Nephron progenitor cell (in vitro differentiated cells): ENCODE data around the gene HTATIP2.

Source experiments
- DNase-seq: peaks from one replicate; pipeline ENCODE4 v3.0.0; 2021
- H3K27ac Mint-ChIP-seq: 2 replicates; pipeline ENCODE4 v1.8.0; 2021; ENCODE audit warnings: mild to moderate bottlenecking, moderate library complexity, mixed read lengths
- H3K27me3 Mint-ChIP-seq: 2 replicates; pipeline ENCODE4 v1.8.0; 2021; ENCODE audit warnings: mild to moderate bottlenecking, low read depth, mixed read lengths; ENCODE audit not compliant: poor library complexity
- H3K36me3 Mint-ChIP-seq: 2 replicates; pipeline ENCODE4 v1.8.0; 2021; ENCODE audit warnings: low read depth, mixed read lengths
- H3K4me1 Mint-ChIP-seq: 2 replicates; pipeline ENCODE4 v1.8.0; 2021; ENCODE audit warnings: mixed read lengths
- H3K4me3 Mint-ChIP-seq: 2 replicates; pipeline ENCODE4 v1.8.0; 2021; ENCODE audit warnings: mild to moderate bottlenecking, moderate library complexity, mixed read lengths
- H3K9me3 Mint-ChIP-seq: 2 replicates; pipeline ENCODE4 v1.8.0; 2021; ENCODE audit warnings: mild to moderate bottlenecking, moderate library complexity, mixed read lengths
- TF ChIP-seq, protein P1 (sequence below): fragments of 200-600 bp; sonication (generic); IDR thresholded peaks from 2 replicates; pipeline ENCODE4 v1.5.0; 2021; ENCODE audit warnings: antibody characterized with exemption

The HTATIP2 gene

DNA sequence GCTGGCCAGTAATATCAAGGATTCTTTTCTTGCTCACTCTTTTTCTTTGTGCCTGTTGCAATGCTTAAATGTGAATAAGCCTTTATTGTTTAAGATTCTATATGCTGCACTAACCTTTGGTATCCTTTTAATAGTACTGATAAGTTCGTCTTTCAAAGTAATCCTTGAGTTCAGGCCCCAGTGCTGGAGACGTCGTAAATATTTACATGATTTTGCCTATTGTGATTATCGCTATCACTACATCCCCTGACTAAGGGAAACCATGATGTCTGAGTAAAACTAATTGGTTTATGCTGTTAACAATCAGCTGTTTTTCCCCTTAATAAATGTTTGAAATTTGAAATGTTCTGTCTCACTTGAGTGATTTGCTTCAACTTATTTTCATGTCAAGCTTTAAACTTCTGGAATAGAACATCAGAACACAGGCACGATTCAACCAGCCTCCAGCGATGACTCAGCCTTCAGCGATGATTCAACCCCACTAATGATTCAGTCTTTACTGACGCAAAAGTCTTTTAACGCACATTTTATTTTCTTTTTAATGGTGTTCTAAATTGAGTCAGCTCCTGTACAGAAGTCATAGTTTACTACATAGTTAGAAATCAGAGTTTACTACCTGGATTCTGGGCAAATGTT, 3.9 kb downstream of the HTATIP2 start:
- Mint-ChIP-seq H3K27ac (no peak overlapping the region), H3K27me3 (peaks cover 15% of the 10 kb centered on the region), H3K36me3 (no peaks in the 10 kb centered on the region), H3K4me3 (no peak overlapping the region), H3K4me1 (peaks cover 54% of the 10 kb centered on the region), H3K9me3 (no peaks in the 10 kb centered on the region)
- DNase-seq = no peak
- TF ChIP-seq, protein P1, sequence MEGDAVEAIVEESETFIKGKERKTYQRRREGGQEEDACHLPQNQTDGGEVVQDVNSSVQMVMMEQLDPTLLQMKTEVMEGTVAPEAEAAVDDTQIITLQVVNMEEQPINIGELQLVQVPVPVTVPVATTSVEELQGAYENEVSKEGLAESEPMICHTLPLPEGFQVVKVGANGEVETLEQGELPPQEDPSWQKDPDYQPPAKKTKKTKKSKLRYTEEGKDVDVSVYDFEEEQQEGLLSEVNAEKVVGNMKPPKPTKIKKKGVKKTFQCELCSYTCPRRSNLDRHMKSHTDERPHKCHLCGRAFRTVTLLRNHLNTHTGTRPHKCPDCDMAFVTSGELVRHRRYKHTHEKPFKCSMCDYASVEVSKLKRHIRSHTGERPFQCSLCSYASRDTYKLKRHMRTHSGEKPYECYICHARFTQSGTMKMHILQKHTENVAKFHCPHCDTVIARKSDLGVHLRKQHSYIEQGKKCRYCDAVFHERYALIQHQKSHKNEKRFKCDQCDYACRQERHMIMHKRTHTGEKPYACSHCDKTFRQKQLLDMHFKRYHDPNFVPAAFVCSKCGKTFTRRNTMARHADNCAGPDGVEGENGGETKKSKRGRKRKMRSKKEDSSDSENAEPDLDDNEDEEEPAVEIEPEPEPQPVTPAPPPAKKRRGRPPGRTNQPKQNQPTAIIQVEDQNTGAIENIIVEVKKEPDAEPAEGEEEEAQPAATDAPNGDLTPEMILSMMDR = no peak

DNA sequence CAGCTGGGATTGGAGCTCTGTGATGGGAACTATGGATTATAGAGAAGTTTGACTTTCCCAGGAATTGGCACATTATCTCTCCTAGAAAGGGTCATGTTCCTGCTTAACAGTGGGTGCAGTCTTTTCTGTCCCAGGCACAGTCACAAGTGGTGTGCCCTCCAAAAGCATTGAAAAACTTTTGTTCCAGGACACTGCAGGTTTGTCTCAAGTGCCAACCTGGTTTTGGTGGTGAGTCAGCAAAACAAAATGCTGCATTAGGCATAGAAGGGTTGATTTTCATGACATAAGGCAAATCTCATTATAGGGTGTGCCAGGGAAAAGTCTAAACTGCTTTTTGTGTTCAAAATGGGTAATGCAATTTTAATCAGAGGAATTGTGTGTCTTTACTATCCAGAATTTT, 4.9 kb downstream of the HTATIP2 start:
- no peaks in the 10 kb centered on the region for H3K9me3 Mint-ChIP-seq
- H3K27me3 Mint-ChIP-seq = peaks cover 5% of the 10 kb centered on the region
- H3K4me1 Mint-ChIP-seq = peaks cover 56% of the 10 kb centered on the region
- H3K36me3 Mint-ChIP-seq = no peaks in the 10 kb centered on the region
- TF ChIP-seq, protein P1 = no peak
- H3K27ac Mint-ChIP-seq = no peak overlapping the region
- no peak overlapping the region for H3K4me3 Mint-ChIP-seq
- DNase-seq = no peak

DNA sequence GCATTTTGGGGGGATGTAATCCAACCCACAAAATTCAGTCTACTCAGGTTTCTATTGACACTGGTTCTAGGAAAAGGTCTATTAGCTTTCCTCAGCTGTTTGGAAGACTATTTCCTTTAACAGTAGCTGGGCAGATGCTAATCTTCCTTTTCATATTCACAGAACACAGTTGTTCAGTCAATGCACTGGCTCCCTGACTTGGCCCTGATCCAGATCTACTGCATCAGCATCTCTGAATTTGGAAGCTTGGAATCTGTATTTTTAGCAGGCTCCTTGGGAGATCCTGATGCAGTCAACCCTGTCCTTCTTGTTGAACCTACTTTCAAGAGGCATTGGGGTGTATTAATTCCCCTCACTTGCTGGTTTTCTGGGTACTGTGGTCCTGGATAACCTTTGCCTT, 6.3 kb downstream of the HTATIP2 start:
- TF ChIP-seq, protein P1 = no peak
- no peak overlapping the region for H3K4me3 Mint-ChIP-seq
- H3K9me3 Mint-ChIP-seq = peaks cover 3% of the 10 kb centered on the region
- H3K27me3 Mint-ChIP-seq = peaks cover 3% of the 10 kb centered on the region
- H3K36me3 Mint-ChIP-seq = peaks cover 4% of the 10 kb centered on the region
- DNase-seq = no peak
- no peak overlapping the region for H3K27ac Mint-ChIP-seq
- peaks cover 56% of the 10 kb centered on the region for H3K4me1 Mint-ChIP-seq

DNA sequence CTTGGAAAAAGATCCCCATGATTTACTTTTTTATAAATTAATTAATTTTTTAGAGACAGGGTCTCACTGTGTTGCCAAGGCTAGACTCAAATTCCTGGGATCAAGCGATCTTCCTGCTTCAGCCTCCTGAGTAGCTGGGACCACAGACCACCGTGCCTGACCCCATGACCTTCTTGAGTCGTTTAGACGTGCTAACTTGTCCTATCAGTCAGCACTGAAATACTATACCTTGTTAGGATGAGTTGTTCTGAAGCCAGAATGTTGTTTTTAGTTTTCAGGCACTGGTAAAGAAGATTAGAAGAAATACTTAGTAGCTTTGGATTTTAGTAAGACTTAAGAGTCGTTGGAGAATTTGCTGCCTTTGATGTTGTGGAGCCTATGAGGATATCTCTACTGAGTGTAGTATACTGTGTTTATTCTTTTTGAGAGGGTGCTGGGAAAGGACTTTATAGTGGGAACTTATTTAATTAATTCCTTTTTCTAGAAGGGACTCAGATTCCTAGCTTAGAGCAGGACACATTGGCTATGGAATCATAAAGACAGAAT, 8.6 kb downstream of the HTATIP2 start:
- H3K4me3 Mint-ChIP-seq = no peak overlapping the region
- peak overlapping the region; percentile 60 for H3K27ac Mint-ChIP-seq
- TF ChIP-seq, protein P1 = no peak
- peaks cover 57% of the 10 kb centered on the region for H3K4me1 Mint-ChIP-seq
- H3K9me3 Mint-ChIP-seq = peaks cover 3% of the 10 kb centered on the region
- peaks cover 4% of the 10 kb centered on the region for H3K36me3 Mint-ChIP-seq
- peak; percentile 33 for DNase-seq
- H3K27me3 Mint-ChIP-seq = no peaks in the 10 kb centered on the region

DNA sequence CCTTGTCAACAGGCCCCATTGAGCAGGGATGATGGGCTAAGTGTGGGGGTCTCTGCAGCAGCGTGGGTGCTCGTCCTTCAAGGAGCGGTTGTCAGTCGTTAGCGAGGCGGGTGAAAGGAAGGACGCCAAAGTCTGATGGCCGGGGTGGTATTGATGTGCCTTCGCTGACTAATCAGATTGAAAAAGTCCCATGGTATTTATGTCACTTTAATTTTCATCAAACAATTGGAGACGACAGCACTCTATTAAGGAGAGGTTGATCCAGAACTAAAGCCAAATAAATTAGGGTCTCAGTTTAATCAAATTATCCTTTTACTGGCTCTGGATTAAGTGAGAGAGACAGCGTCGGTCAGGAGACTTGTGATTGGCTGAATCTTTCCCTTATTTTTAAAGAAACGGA, 9.6 kb downstream of the HTATIP2 start:
- peaks cover 3% of the 10 kb centered on the region for H3K9me3 Mint-ChIP-seq
- H3K27ac Mint-ChIP-seq = no peak overlapping the region
- H3K36me3 Mint-ChIP-seq = peaks cover 4% of the 10 kb centered on the region
- no peaks in the 10 kb centered on the region for H3K27me3 Mint-ChIP-seq
- no peak for DNase-seq
- TF ChIP-seq, protein P1 = no peak
- H3K4me1 Mint-ChIP-seq = peaks cover 52% of the 10 kb centered on the region
- H3K4me3 Mint-ChIP-seq = no peak overlapping the region
